Gastrocnemius medialis (tissue), 4 donors: ENCODE results near the gene ZNF3.

Source experiments
- POLR2A ChIP-seq, 2 donors: fragments of 450-650 bp; IDR thresholded peaks; one replicate each; pipeline ENCODE4 v1.6.1; 2017; ENCODE audit warnings: antibody characterized with exemption in 2 of 2, mild to moderate bottlenecking in 2 of 2, moderate library complexity in 2 of 2
- TF ChIP-seq, protein P1 (sequence below), 5 experiments: fragments of 450-650 bp in 3 of 5; fragments of 200-600 bp in 2 of 5; sonication (generic) in 2 of 5; IDR thresholded peaks in 4 of 5; conservative IDR thresholded peaks in 1 of 5; 1 replicate in 4 of 5; 2 replicates in 1 of 5; pipeline ENCODE4 v1.5.1; 2016 to 2019; ENCODE audit warnings: antibody characterized with exemption in 5 of 5, mild to moderate bottlenecking in 3 of 5, moderate library complexity in 3 of 5

DNA sequence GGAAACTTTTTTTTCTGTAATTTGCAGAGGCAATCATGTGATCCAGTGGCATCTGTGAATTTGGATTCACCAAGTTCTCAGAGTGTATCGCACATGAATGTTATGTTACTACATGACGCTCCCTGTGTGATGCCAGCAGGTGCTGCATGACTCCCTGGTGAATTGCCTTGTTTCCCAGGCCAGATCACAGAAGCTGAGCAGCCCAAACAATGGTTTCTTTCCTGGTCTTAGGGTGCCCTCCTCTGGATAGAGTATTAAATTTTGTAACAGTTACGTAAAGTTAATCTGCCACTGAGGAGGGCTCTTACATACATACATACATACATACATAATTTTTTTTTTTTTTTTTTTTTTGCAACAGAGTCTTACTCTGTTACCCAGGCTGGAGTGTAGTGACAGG, 28.3 kb downstream of the ZNF3 start:
- TF ChIP-seq, protein P1, sequence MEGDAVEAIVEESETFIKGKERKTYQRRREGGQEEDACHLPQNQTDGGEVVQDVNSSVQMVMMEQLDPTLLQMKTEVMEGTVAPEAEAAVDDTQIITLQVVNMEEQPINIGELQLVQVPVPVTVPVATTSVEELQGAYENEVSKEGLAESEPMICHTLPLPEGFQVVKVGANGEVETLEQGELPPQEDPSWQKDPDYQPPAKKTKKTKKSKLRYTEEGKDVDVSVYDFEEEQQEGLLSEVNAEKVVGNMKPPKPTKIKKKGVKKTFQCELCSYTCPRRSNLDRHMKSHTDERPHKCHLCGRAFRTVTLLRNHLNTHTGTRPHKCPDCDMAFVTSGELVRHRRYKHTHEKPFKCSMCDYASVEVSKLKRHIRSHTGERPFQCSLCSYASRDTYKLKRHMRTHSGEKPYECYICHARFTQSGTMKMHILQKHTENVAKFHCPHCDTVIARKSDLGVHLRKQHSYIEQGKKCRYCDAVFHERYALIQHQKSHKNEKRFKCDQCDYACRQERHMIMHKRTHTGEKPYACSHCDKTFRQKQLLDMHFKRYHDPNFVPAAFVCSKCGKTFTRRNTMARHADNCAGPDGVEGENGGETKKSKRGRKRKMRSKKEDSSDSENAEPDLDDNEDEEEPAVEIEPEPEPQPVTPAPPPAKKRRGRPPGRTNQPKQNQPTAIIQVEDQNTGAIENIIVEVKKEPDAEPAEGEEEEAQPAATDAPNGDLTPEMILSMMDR (IDR thresholded peaks at IDR 0.05 in 4 of 5, conservative IDR thresholded peaks at IDR 0.05 in 1 of 5): peak in 1 of 5 experiments; percentile 17
- no peak for TF ChIP-seq POLR2A (IDR thresholded peaks at IDR 0.05)
